K562 (cell line): ENCODE measurements around the gene CST3. TPM values are rescaled to one million over a fixed set of nuclear protein-coding genes. Genes with fewer than 3 reads are reported as not detected.

Experiments used
- ATAC-seq: fragments of 200-7000 bp; cut with Tn5 transposase; 3 replicates; pipeline ENCODE4 v1.9.1; 2020; ENCODE audit warnings: moderate library complexity
- BruUV-seq: library from RNA; stranded (reverse); fragments of 400-500 nt; replicated peaks from 2 replicates; lab custom pipeline; 2021; lab: Mats Ljungman, UMichigan
- CTCF ChIA-PET: fragments of 300-600 bp; formaldehyde crosslinking; extraction: SDS; loops from one replicate; lab custom pipeline; 2021; ENCODE audit warnings: low intra/inter-chr PET ratio; lab: Yijun Ruan, JAX
- POLR2A ChIA-PET: fragments of 300-600, 350-650 bp; sonication (Branson Sonifier 250); formaldehyde crosslinking; extraction: SDS; loops from one replicate; lab custom pipeline; 2021; ENCODE audit warnings: antibody characterized with exemption, inconsistent platforms; lab: Yijun Ruan, JAX
- DNase-seq, 4 experiments: peaks; one replicate each; pipeline versions ENCODE4 v3.0.0 to v3.0.0-alpha.2; 2011 to 2018; ENCODE audit warnings: low spot score in 3 of 4, mixed read lengths in 3 of 4; ENCODE audit errors: extremely low read depth in 1 of 4
- FAIRE-seq: peaks from 2 replicates; lab custom pipeline; 2011; peaks lifted over from hg19 to GRCh38; lab: Jason Lieb, UNC
- H2AFZ ChIP-seq: 2 replicates; pipeline ENCODE4 v1.6.0; 2011; ENCODE audit warnings: low read depth, low read length, control low read depth, inconsistent platforms
- H3K27ac ChIP-seq: fragments of 200-600 bp; 3 replicates; pipeline ENCODE4 v1.8.0; 2011; ENCODE audit warnings: low read depth, mild to moderate bottlenecking, control low read depth, inconsistent platforms, low read length, moderate library complexity, mixed read lengths; ENCODE audit errors: extremely low read depth
- H3K27me3 ChIP-seq, 2 experiments: fragments of 300-600 bp in 1 of 2; 2 replicates in 1 of 2; 3 replicates in 1 of 2; pipeline versions ENCODE4 v1.6.0 to v1.8.0; 2011; ENCODE audit warnings: inconsistent platforms in 2 of 2, low read length in 2 of 2, mild to moderate bottlenecking in 1 of 2, mixed read lengths in 1 of 2, moderate library complexity in 1 of 2; ENCODE audit not compliant: control insufficient read depth in 2 of 2, insufficient read depth in 2 of 2
- H3K36me3 ChIP-seq: fragments of 300-600 bp; 3 replicates; pipeline ENCODE4 v1.8.0; 2011; ENCODE audit warnings: mild to moderate bottlenecking, low read length, inconsistent platforms; ENCODE audit not compliant: control insufficient read depth, insufficient read depth
- H3K4me1 ChIP-seq, 2 experiments: fragments of 200-600 bp in 1 of 2; replicated peaks in 1 of 2; 2 replicates in 1 of 2; 3 replicates in 1 of 2; pipeline versions ENCODE4 v1.5.1 to v1.8.0; 2011; ENCODE audit warnings: inconsistent platforms in 2 of 2, low read length in 2 of 2, mild to moderate bottlenecking in 1 of 2, mixed read lengths in 1 of 2, moderate library complexity in 1 of 2; ENCODE audit not compliant: control insufficient read depth in 2 of 2, insufficient read depth in 2 of 2
- H3K4me2 ChIP-seq: 2 replicates; pipeline ENCODE4 v1.6.1; 2011; ENCODE audit warnings: low read length, control low read depth, inconsistent platforms, mixed read lengths; ENCODE audit not compliant: insufficient read depth
- H3K4me3 ChIP-seq: fragments of 200-600 bp; sonication (generic), shearing (Covaris generic); 2 replicates; pipeline ENCODE4 v1.5.1; 2016; ENCODE audit warnings: control low read depth, inconsistent platforms
- H3K79me2 ChIP-seq: fragments of 200-600 bp; 3 replicates; pipeline ENCODE4 v1.8.0; 2011; ENCODE audit warnings: low read length, inconsistent platforms; ENCODE audit not compliant: control insufficient read depth, insufficient read depth
- H3K9ac ChIP-seq, 2 experiments: 2 replicates each; pipeline versions ENCODE4 v1.6.0 to v1.6.1; 2011; ENCODE audit warnings: low read depth in 2 of 2, low read length in 2 of 2, control low read depth in 1 of 2, inconsistent platforms in 1 of 2, mild to moderate bottlenecking in 1 of 2, mixed read lengths in 1 of 2; ENCODE audit not compliant: insufficient read depth in 1 of 2
- H3K9me1 ChIP-seq: one replicate; pipeline ENCODE4 v1.6.0; 2011; ENCODE audit warnings: inconsistent platforms, mild to moderate bottlenecking, low read length, moderate library complexity; ENCODE audit not compliant: control insufficient read depth, insufficient read depth
- H3K9me3 ChIP-seq: replicated peaks from 2 replicates; pipeline ENCODE4 v1.5.1; 2011; ENCODE audit warnings: low read depth, low read length, inconsistent platforms; ENCODE audit not compliant: control insufficient read depth, insufficient read depth
- H4K20me1 ChIP-seq: replicated peaks from 2 replicates; pipeline ENCODE4 v1.6.1; 2011; ENCODE audit warnings: low read length, inconsistent platforms, mixed read lengths; ENCODE audit not compliant: control insufficient read depth, insufficient read depth
- ARID1B ChIP-seq: fragments of 450-650 bp; IDR thresholded peaks from 2 replicates; pipeline ENCODE4 v1.6.1; 2016; ENCODE audit warnings: antibody characterized with exemption, mild to moderate bottlenecking, inconsistent platforms
- ATF3 ChIP-seq, 2 experiments: fragments of 450-650 bp in 1 of 2; sonication (generic) in 1 of 2; formaldehyde crosslinking in 1 of 2; IDR thresholded peaks in 1 of 2; conservative IDR thresholded peaks in 1 of 2; 2 replicates each; pipeline versions ENCODE4 v1.6.1 to v1.8.1; 2016 to 2023; ENCODE audit warnings: mild to moderate bottlenecking in 2 of 2, moderate library complexity in 2 of 2, inconsistent platforms in 1 of 2, missing genetic modification reagents in 1 of 2
- CBFA2T2 ChIP-seq: fragments of 450-650 bp; conservative IDR thresholded peaks from 2 replicates; pipeline ENCODE4 v1.6.1; 2017; ENCODE audit warnings: mild to moderate bottlenecking
- CBFA2T3 ChIP-seq: fragments of 450-650 bp; IDR thresholded peaks from 2 replicates; pipeline ENCODE4 v1.6.1; 2017
- CSDE1 ChIP-seq, 2 experiments: fragments of 450-650 bp; IDR thresholded peaks; 2 replicates each; pipeline ENCODE4 v1.6.1; 2016; ENCODE audit warnings: mild to moderate bottlenecking in 1 of 2
- DPF2 ChIP-seq: fragments of 450-650 bp; IDR thresholded peaks from 2 replicates; pipeline ENCODE4 v1.6.1; 2016
- FOSL1 ChIP-seq: fragments of 200-800 bp; sonication (Bioruptor generic); conservative IDR thresholded peaks from 2 replicates; pipeline ENCODE4 v1.6.1; 2016; ENCODE audit warnings: missing genetic modification characterization, missing compliant biosample characterization
- HDAC1 ChIP-seq, 2 experiments: fragments of 450-650 bp; IDR thresholded peaks; 2 replicates each; pipeline ENCODE4 v1.6.1; 2016 to 2017; ENCODE audit warnings: inconsistent platforms in 1 of 2, mild to moderate bottlenecking in 1 of 2, moderate library complexity in 1 of 2
- HNRNPUL1 ChIP-seq: fragments of 200-400 bp; formaldehyde crosslinking; IDR thresholded peaks from 2 replicates; pipeline ENCODE4 v1.6.1; 2017; ENCODE audit warnings: low read length
- JUN ChIP-seq, 2 experiments: sonication (generic) in 1 of 2; formaldehyde crosslinking in 1 of 2; IDR thresholded peaks; 2 replicates each; pipeline versions ENCODE4 v1.6.1 to v1.8.0; 2012 to 2022; ENCODE audit warnings: borderline replicate concordance in 2 of 2, mild to moderate bottlenecking in 2 of 2, improper control_type of control experiment in 1 of 2, low read depth in 1 of 2, low read length in 1 of 2, missing genetic modification reagents in 1 of 2
- JUND ChIP-seq, 2 experiments: IDR thresholded peaks; 2 replicates in 1 of 2; 3 replicates in 1 of 2; pipeline ENCODE4 v1.6.1; 2011; ENCODE audit warnings: borderline replicate concordance in 2 of 2, low read depth in 2 of 2, low read length in 2 of 2, improper control_type of control experiment in 1 of 2, missing biosample characterization in 1 of 2, missing genetic modification characterization in 1 of 2, missing genetic modification reagents in 1 of 2
- KDM1A ChIP-seq, 2 experiments: fragments of 450-650 bp; IDR thresholded peaks; 2 replicates each; pipeline ENCODE4 v1.6.1; 2016; ENCODE audit warnings: mild to moderate bottlenecking in 2 of 2
- MLLT1 ChIP-seq, 2 experiments: fragments of 450-650 bp; IDR thresholded peaks; 2 replicates each; pipeline ENCODE4 v1.6.1; 2016
- NCOA2 ChIP-seq, 2 experiments: fragments of 450-650 bp; IDR thresholded peaks; 2 replicates each; pipeline ENCODE4 v1.6.1; 2018; ENCODE audit warnings: mild to moderate bottlenecking in 2 of 2, moderate library complexity in 1 of 2; ENCODE audit not compliant: partially characterized antibody in 2 of 2
- NCOR1 ChIP-seq: fragments of 450-650 bp; IDR thresholded peaks from 2 replicates; pipeline ENCODE4 v1.6.1; 2016; ENCODE audit warnings: mild to moderate bottlenecking, moderate library complexity
- SMARCA4 ChIP-seq: fragments of 450-650 bp; IDR thresholded peaks from 2 replicates; pipeline ENCODE4 v1.6.1; 2016
- SMARCE1 ChIP-seq: fragments of 450-650 bp; IDR thresholded peaks from 2 replicates; pipeline ENCODE4 v1.7.1; 2016; ENCODE audit warnings: mild to moderate bottlenecking
- TAF7 ChIP-seq: fragments of 450-650 bp; IDR thresholded peaks from 2 replicates; pipeline ENCODE4 v1.6.1; 2016; ENCODE audit warnings: missing genetic modification characterization, missing compliant biosample characterization
- ZKSCAN1 ChIP-seq: fragments of 150-350 bp; IDR thresholded peaks from 2 replicates; pipeline ENCODE4 v1.6.1; 2016; ENCODE audit warnings: low read depth, low read length
- WGBS: fragments of 100-300 bp; shearing (Covaris generic); methylation state at CpG from one replicate; pipeline ENCODE4 v1.1.6; 2016; ENCODE audit warnings: low coverage, mixed read lengths; ENCODE audit not compliant: insufficient coverage; ENCODE audit errors: missing lambda C conversion rate; 5-methylcytosine and 5-hydroxymethylcytosine counted together
- in situ Hi-C: fragments of 300-500 bp; cut with MboI; formaldehyde crosslinking; loops from 4 replicates; pipeline ENCODE4 v1.15.0; 2018; ENCODE audit warnings: inconsistent platforms, mixed read lengths
- intact Hi-C: fragments of 100-400 bp; cut with micrococcal nuclease; formaldehyde crosslinking; loops from 2 replicates; pipeline ENCODE4 v1.14.2; 2022
- polyA plus RNA-seq, 8 experiments: library from polyadenylated mRNA; depleted of rRNA in 4 of 8; stranded (reverse) in 5 of 8; unstranded in 3 of 8; fragments of >200 nt; fragmentation: Nextera tagmentation in 2 of 8; fragmentation: Illumina TruSeq in 1 of 8; extraction: Ambion mirVana in 2 of 8; extraction: Trizol in 1 of 8; gene quantifications; 2 replicates each; pipeline versions ENCODE4 v1.2.1 to v1.2.3, GENCODE V29; 2011 to 2014; ENCODE audit warnings: inconsistent platforms in 1 of 8, missing spikeins in 1 of 8
- total RNA-seq, 7 experiments: library from RNA; depleted of rRNA in 6 of 7; stranded (reverse); fragments of >200 nt in 6 of 7; fragmentation: Illumina TruSeq in 2 of 7; extraction: Trizol in 2 of 7; gene quantifications; 2 replicates each; pipeline versions ENCODE4 v1.2.1 to v1.2.3, GENCODE V29; 2011 to 2021; ENCODE audit warnings: low replicate concordance in 1 of 7

The CST3 gene
- total and polyA plus RNA-seq, 9 of the 15 experiments (the other 6 are each of a cell fraction or from before 2014, with no cell fraction given) = 8.7 to 113 (median 48.5) TPM

DNA sequence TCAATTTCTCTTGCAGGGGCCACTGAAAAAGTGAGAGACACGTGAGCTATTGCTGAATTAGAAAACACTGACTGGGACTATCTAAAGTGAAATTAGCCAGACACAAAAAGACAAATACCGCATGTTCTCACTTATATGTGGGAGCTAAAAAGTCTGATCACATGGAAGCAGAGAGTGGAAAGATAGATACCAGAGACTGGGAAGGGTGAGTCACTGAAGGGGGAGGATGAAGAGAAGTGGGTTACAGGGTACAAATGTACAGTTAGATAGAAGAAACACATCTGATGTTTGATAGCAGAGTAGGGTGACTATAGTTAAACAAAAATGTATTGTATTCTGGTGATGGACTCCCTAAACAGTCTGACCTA, 13.4 kb downstream of the CST3 start:
- intact Hi-C loops (no loop called here), in situ Hi-C loops (no loop called here)
- WGBS = 0% methylated on average over 2 of the region's 2 CpGs
- no peaks in the 10 kb centered on the region for H3K79me2 ChIP-seq
- FAIRE-seq = no peak
- no peak overlapping the region for H3K4me2 ChIP-seq
- H3K9me1 ChIP-seq = no peaks in the 10 kb centered on the region
- H3K27me3 ChIP-seq = no peaks in the 10 kb centered on the region
- CTCF ChIA-PET = no interaction called here
- no peak for ATAC-seq
- H3K9ac ChIP-seq = no peak overlapping the region
- POLR2A ChIA-PET = interaction anchor here (0.5 to 2.2 kb wide), 2 partner anchors 13 to 16 kb away, joined by 5 to 11 read pairs; partner anchors contain the start of gene CST3
- no peaks in the 10 kb centered on the region for H3K9me3 ChIP-seq
- H2AFZ ChIP-seq = no peak overlapping the region
- H4K20me1 ChIP-seq = no peaks in the 10 kb centered on the region
- H3K4me1 ChIP-seq = peaks cover 0 to 19% of the 10 kb centered on the region in 2 experiments; a peak in 2 of 5 replicates
- H3K36me3 ChIP-seq = no peaks in the 10 kb centered on the region
- no TSS peak for BruUV-seq
- peak in 1 of 4 experiments; percentile 23 for DNase-seq
- TF ChIP-seq HDAC1 (IDR thresholded peaks at IDR 0.05) (0 out of 4 replicates have a peak, but pooled peaks of 1 of the 2 experiments have one; percentile 14), NCOA2 (IDR thresholded peaks at IDR 0.05; ENCODE audit: partially characterized antibody in 2 of 2) (no peak), ZKSCAN1 (no peak), DPF2 (peak; percentile 48; the same call in 1 of the 2 replicates), CSDE1 (IDR thresholded peaks at IDR 0.05) (no peak), MLLT1 (IDR thresholded peaks at IDR 0.05) (peak in 1 of 2 experiments; percentile 32; a peak in 1 of 4 replicates), CBFA2T2 (peak; percentile 51; the same call in 1 of the 2 replicates), ARID1B (peak; percentile 73), CBFA2T3 (peak; percentile 78), NCOR1 (peak; percentile 34; the same call in 1 of the 2 replicates), SMARCE1 (peak; percentile 50; the same call in 1 of the 2 replicates), HNRNPUL1 (no peak), TAF7 (tag) (no peak), KDM1A (IDR thresholded peaks at IDR 0.05) (peak in 1 of 2 experiments; percentile 13; a peak in 1 of 4 replicates), JUN (IDR thresholded peaks at IDR 0.05; ENCODE audit: borderline replicate concordance, low read depth, low read length) (peak; percentile 70), JUN (CRISPR knock-in tag; IDR thresholded peaks at IDR 0.05; ENCODE audit: borderline replicate concordance) (no peak), ATF3 (IDR thresholded peaks at IDR 0.05) (peak; percentile 67), ATF3 (CRISPR knock-in tag; conservative IDR thresholded peaks at IDR 0.05) (no peak), JUND (IDR thresholded peaks at IDR 0.05; ENCODE audit: borderline replicate concordance, low read depth, low read length) (peak; percentile 85), JUND (tag; IDR thresholded peaks at IDR 0.05; ENCODE audit: borderline replicate concordance, low read depth, low read length) (peak; percentile 53; the same call in 2 of the 3 replicates), SMARCA4 (peak; percentile 58; the same call in 1 of the 2 replicates), FOSL1 (peak; percentile 85)
- no peak overlapping the region for H3K27ac ChIP-seq
- no peak overlapping the region for H3K4me3 ChIP-seq
